Natural killer cell (primary cell): ENCODE results near the gene HDAC4. TPM values are rescaled to one million over a fixed set of nuclear protein-coding genes. Genes with fewer than 3 reads are reported as not detected.
A peak's percentile ranks its signal among the peaks of the same experiment; 100 is the strongest.

Experiments
- ATAC-seq, 3 donors: fragments of 150-1000 bp in 2 of 3; fragments of 200-7000 bp in 1 of 3; cut with Tn5 transposase; 1 replicate in 1 of 3; 2 replicates in 2 of 3; pipeline ENCODE4 v1.10.0; 2021; ENCODE audit warnings: mild to moderate bottlenecking in 2 of 3, moderate library complexity in 2 of 3
- DNase-seq, 2 donors: peaks; one replicate each; pipeline versions ENCODE4 v3.0.0 to v3.0.0-alpha.2; 2013 to 2021; ENCODE audit warnings: mixed read lengths in 1 of 2
- H3K27ac ChIP-seq: one replicate; pipeline ENCODE4 v1.5.1; 2013; ENCODE audit warnings: mild to moderate bottlenecking, low read length
- H3K27me3 ChIP-seq: one replicate; pipeline ENCODE4 v1.6.1; 2013; ENCODE audit warnings: low read length; ENCODE audit not compliant: control insufficient read depth, insufficient read depth
- H3K36me3 ChIP-seq: one replicate; pipeline ENCODE4 v1.6.1; 2013; ENCODE audit warnings: low read length; ENCODE audit not compliant: control insufficient read depth, insufficient read depth
- H3K4me1 ChIP-seq: one replicate; pipeline ENCODE4 v1.6.1; 2013; ENCODE audit warnings: low read length; ENCODE audit not compliant: control insufficient read depth, insufficient read depth
- H3K4me3 ChIP-seq: one replicate; pipeline ENCODE4 v1.5.1; 2013; ENCODE audit warnings: low read length
- H3K9me3 ChIP-seq: one replicate; pipeline ENCODE4 v1.6.1; 2013; ENCODE audit warnings: low read length; ENCODE audit not compliant: control insufficient read depth, insufficient read depth
- H3K27ac Mint-ChIP-seq, 2 donors: one replicate each; pipeline ENCODE4 v1.8.0; 2022; ENCODE audit warnings: mild to moderate bottlenecking in 2 of 2, mixed read lengths in 2 of 2, moderate library complexity in 1 of 2
- H3K27me3 Mint-ChIP-seq, 2 donors: one replicate each; pipeline ENCODE4 v1.8.0; 2022; ENCODE audit warnings: low read depth in 2 of 2, mixed read lengths in 2 of 2
- H3K36me3 Mint-ChIP-seq: one replicate; pipeline ENCODE4 v1.8.0; 2022; ENCODE audit warnings: mixed read lengths
- H3K4me1 Mint-ChIP-seq, 2 donors: one replicate each; pipeline ENCODE4 v1.8.0; 2022; ENCODE audit warnings: mixed read lengths in 2 of 2
- H3K4me3 Mint-ChIP-seq: one replicate; pipeline ENCODE4 v1.8.0; 2022; ENCODE audit warnings: mild to moderate bottlenecking, moderate library complexity, mixed read lengths
- H3K9me3 Mint-ChIP-seq, 2 donors: one replicate each; pipeline ENCODE4 v1.8.0; 2022; ENCODE audit warnings: mixed read lengths in 2 of 2
- CTCF ChIP-seq: fragments of 200-600 bp; IDR thresholded peaks from one replicate; pipeline ENCODE4 v1.8.0; 2022; ENCODE audit warnings: antibody characterized with exemption
- WGBS: methylation state at CpG from one replicate; pipeline ENCODE4 v1.1.7; 2013; ENCODE audit warnings: missing lambda C conversion rate; ENCODE audit not compliant: insufficient coverage; 5-methylcytosine and 5-hydroxymethylcytosine counted together
- intact Hi-C: fragments of 100-400 bp; cut with micrococcal nuclease; formaldehyde crosslinking; loops from one replicate; pipeline ENCODE4 v1.14.2; 2022
- total RNA-seq, 4 donors: library from RNA; stranded (reverse); fragments of 120-200 nt in 1 of 4; gene quantifications; one replicate each; pipeline versions ENCODE4 v1.2.3 to v1.2.4, GENCODE V29; 2013 to 2022

The HDAC4 gene
- total RNA-seq, 3 donors from 2014 or later (not counting 1 experiment from before 2014, with no cell fraction given) = 74.9 to 105 (median 100) TPM

GRCh38 chr2:239385096-239386000 lies 15.5 kb downstream of the HDAC4 start:
- 97% methylated on average over 26 of the region's 26 CpGs for WGBS
- TF ChIP-seq CTCF = no peak
- Mint-ChIP-seq H3K27me3 (no peaks in the 10 kb centered on the region), H3K4me3 (no peak overlapping the region), H3K27ac (peak overlapping the region in 1 of 2 donors; percentile 42), H3K36me3 (no peaks in the 10 kb centered on the region), H3K4me1 (peaks cover 32 to 40% of the 10 kb centered on the region in 2 donors), H3K9me3 (no peaks in the 10 kb centered on the region)
- no peak overlapping the region for H3K27ac ChIP-seq
- no peaks in the 10 kb centered on the region for H3K27me3 ChIP-seq
- H3K4me3 ChIP-seq = no peak overlapping the region
- H3K9me3 ChIP-seq = no peaks in the 10 kb centered on the region
- ATAC-seq (no peak), DNase-seq (no peak)
- intact Hi-C loops = no loop called here
- no peaks in the 10 kb centered on the region for H3K36me3 ChIP-seq
- peaks cover 14% of the 10 kb centered on the region for H3K4me1 ChIP-seq

- peaks cover 20% of the 10 kb centered on the region for H3K4me1 ChIP-seq
- peaks cover 41 to 50% of the 10 kb centered on the region in 2 donors for H3K4me1 Mint-ChIP-seq
- intact Hi-C loops = loop anchor here (5.0 kb wide), 1 partner anchor 116 kb away; no protein-coding TSS in a partner anchor
- H3K36me3 ChIP-seq = no peaks in the 10 kb centered on the region
- no peaks in the 10 kb centered on the region for H3K9me3 Mint-ChIP-seq
- H3K36me3 Mint-ChIP-seq = no peaks in the 10 kb centered on the region
- DNase-seq (no peak), ATAC-seq (no peak)
- H3K4me3 ChIP-seq = no peak overlapping the region
- 95% methylated on average over 17 of the region's 17 CpGs for WGBS
- no peak overlapping the region for H3K27ac ChIP-seq
- H3K27ac Mint-ChIP-seq = peak overlapping the region in 1 of 2 donors; percentile 35
- no peaks in the 10 kb centered on the region for H3K27me3 Mint-ChIP-seq
- H3K27me3 ChIP-seq = no peaks in the 10 kb centered on the region
- H3K4me3 Mint-ChIP-seq = no peak overlapping the region
- TF ChIP-seq CTCF = no peak
- no peaks in the 10 kb centered on the region for H3K9me3 ChIP-seq
These were observed 17.1 kb downstream of the HDAC4 start for GRCh38 chr2:239383759-239384156.

- H3K9me3 Mint-ChIP-seq = no peaks in the 10 kb centered on the region
- no peaks in the 10 kb centered on the region for H3K27me3 Mint-ChIP-seq
- DNase-seq = no peak
- H3K27ac Mint-ChIP-seq = peak overlapping the region in 1 of 2 donors; percentile 35
- Histone ChIP-seq H3K27me3 (no peaks in the 10 kb centered on the region), H3K9me3 (no peaks in the 10 kb centered on the region), H3K4me1 (peaks cover 20% of the 10 kb centered on the region), H3K27ac (no peak overlapping the region), H3K36me3 (no peaks in the 10 kb centered on the region), H3K4me3 (no peak overlapping the region)
- peaks cover 41 to 50% of the 10 kb centered on the region in 2 donors for H3K4me1 Mint-ChIP-seq
- TF ChIP-seq CTCF = no peak
- intact Hi-C loops = loop anchor here (5.0 kb wide), 1 partner anchor 116 kb away; no protein-coding TSS in a partner anchor
- 94% methylated on average over 24 of the region's 24 CpGs for WGBS
- H3K4me3 Mint-ChIP-seq = no peak overlapping the region
- ATAC-seq = no peak
- no peaks in the 10 kb centered on the region for H3K36me3 Mint-ChIP-seq
These were observed 17.6 kb downstream of the HDAC4 start for GRCh38 chr2:239383036-239383758.
